Ishikawa (cell line): ENCODE measurements around the gene UBAP2L.

ENCODE experiments used
- CEBPB ChIP-seq: IDR thresholded peaks from 2 replicates; pipeline ENCODE4 v1.6.1; 2012
- CREB1 ChIP-seq: IDR thresholded peaks from 2 replicates; pipeline ENCODE4 v1.6.1; 2012; ENCODE audit warnings: low read depth
- EGR1 ChIP-seq: IDR thresholded peaks from 2 replicates; pipeline ENCODE4 v1.6.1; 2012
- EP300 ChIP-seq: IDR thresholded peaks from 2 replicates; pipeline ENCODE4 v1.6.1; 2012; ENCODE audit warnings: borderline replicate concordance
- FOXM1 ChIP-seq: IDR thresholded peaks from 2 replicates; pipeline ENCODE4 v1.6.1; 2012; ENCODE audit warnings: low read depth, borderline replicate concordance
- MAX ChIP-seq: IDR thresholded peaks from 2 replicates; pipeline ENCODE4 v1.6.1; 2012
- NFIC ChIP-seq: IDR thresholded peaks from 2 replicates; pipeline ENCODE4 v1.6.1; 2012
- RAD21 ChIP-seq: IDR thresholded peaks from 2 replicates; pipeline ENCODE4 v1.6.1; 2012; ENCODE audit warnings: low read depth
- TAF1 ChIP-seq: IDR thresholded peaks from 2 replicates; pipeline ENCODE4 v1.6.1; 2012; ENCODE audit warnings: low read depth, mild to moderate bottlenecking
- TCF12 ChIP-seq: IDR thresholded peaks from 2 replicates; pipeline ENCODE4 v1.6.1; 2012; ENCODE audit warnings: low read depth
- TEAD4 ChIP-seq: IDR thresholded peaks from 2 replicates; pipeline ENCODE4 v1.6.1; 2012
- YY1 ChIP-seq: IDR thresholded peaks from 2 replicates; pipeline ENCODE4 v1.6.1; 2012; ENCODE audit warnings: low read depth
- ZBTB7A ChIP-seq: IDR thresholded peaks from 2 replicates; pipeline ENCODE4 v1.6.1; 2012; ENCODE audit warnings: low read depth
- TF ChIP-seq, protein P1 (sequence below): IDR thresholded peaks from 2 replicates; pipeline ENCODE4 v1.6.1; 2012
- TF ChIP-seq, protein P2 (sequence below): IDR thresholded peaks from 2 replicates; pipeline ENCODE4 v1.6.1; 2012; ENCODE audit warnings: low read depth, mild to moderate bottlenecking

Gene UBAP2L

GRCh38 chr1:154199563-154199879 lies 21.2 kb upstream of the UBAP2L start:
- TF ChIP-seq ZBTB7A (no peak), CREB1 (no peak), TEAD4 (no peak), NFIC (no peak), EGR1 (no peak), TCF12 (no peak), RAD21 (no peak), YY1 (no peak), MAX (no peak), TAF1 (no peak), EP300 (no peak), CEBPB (no peak), FOXM1 (no peak)
- TF ChIP-seq, protein P1, sequence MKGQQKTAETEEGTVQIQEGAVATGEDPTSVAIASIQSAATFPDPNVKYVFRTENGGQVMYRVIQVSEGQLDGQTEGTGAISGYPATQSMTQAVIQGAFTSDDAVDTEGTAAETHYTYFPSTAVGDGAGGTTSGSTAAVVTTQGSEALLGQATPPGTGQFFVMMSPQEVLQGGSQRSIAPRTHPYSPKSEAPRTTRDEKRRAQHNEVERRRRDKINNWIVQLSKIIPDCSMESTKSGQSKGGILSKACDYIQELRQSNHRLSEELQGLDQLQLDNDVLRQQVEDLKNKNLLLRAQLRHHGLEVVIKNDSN: no peak
- TF ChIP-seq, protein P2, sequence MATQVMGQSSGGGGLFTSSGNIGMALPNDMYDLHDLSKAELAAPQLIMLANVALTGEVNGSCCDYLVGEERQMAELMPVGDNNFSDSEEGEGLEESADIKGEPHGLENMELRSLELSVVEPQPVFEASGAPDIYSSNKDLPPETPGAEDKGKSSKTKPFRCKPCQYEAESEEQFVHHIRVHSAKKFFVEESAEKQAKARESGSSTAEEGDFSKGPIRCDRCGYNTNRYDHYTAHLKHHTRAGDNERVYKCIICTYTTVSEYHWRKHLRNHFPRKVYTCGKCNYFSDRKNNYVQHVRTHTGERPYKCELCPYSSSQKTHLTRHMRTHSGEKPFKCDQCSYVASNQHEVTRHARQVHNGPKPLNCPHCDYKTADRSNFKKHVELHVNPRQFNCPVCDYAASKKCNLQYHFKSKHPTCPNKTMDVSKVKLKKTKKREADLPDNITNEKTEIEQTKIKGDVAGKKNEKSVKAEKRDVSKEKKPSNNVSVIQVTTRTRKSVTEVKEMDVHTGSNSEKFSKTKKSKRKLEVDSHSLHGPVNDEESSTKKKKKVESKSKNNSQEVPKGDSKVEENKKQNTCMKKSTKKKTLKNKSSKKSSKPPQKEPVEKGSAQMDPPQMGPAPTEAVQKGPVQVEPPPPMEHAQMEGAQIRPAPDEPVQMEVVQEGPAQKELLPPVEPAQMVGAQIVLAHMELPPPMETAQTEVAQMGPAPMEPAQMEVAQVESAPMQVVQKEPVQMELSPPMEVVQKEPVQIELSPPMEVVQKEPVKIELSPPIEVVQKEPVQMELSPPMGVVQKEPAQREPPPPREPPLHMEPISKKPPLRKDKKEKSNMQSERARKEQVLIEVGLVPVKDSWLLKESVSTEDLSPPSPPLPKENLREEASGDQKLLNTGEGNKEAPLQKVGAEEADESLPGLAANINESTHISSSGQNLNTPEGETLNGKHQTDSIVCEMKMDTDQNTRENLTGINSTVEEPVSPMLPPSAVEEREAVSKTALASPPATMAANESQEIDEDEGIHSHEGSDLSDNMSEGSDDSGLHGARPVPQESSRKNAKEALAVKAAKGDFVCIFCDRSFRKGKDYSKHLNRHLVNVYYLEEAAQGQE: no peak

DNA sequence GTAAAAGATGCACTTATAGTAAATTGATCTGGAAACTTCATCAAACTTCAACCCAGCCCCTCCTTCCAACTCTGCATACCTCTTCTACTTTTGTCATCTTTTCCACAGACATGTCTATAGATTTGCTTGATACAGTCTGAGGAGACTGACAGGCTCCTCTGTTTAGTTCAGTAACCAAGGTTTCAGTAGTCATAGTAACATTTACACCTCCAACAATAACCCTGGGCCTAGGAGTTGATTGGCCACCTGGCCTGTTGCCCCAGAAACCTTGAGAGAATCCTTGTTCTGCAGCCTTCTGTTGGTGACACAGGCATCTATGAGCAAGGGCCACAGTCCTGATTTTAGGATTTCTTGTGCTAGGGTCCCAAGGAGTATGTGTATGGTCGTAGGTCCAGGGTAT lies 14.6 kb upstream of the UBAP2L start, which contains the start of gene CFAP141:
TSS of gene CFAP141 (minus strand) at position 138 of the 400 bp plus-strand sequence. CDS start at position 112, 26 bp downstream.
- no peak for TF ChIP-seq YY1
- TF ChIP-seq CEBPB: no peak
- TF ChIP-seq EP300: no peak
- no peak for TF ChIP-seq EGR1
- no peak for TF ChIP-seq FOXM1

DNA sequence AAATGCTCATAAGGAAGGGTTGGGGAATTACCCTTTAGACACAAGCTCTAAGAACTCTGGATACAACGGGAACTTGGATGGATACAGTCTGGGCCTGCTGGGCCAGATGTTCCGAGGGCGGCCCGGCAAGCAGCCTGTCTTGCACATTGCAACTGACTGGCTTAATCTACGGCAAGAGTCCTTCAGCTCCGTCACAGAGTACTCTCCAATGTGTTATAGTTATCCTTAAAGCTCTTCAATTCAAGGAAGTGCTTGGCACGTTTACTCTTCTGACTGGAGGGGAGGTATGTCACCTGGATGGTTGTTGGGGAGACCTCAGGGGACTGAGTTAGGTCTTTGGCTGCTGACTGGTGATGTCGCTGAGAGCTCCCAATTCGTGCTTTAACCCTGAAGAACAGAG lies 13.5 kb upstream of the UBAP2L start:
- TF ChIP-seq TEAD4 (no peak), NFIC (no peak), FOXM1 (no peak), MAX (no peak), ZBTB7A (no peak), CREB1 (no peak), EGR1 (no peak), EP300 (no peak), TCF12 (no peak), TAF1 (no peak)
- TF ChIP-seq, protein P1: no peak

GRCh38 chr1:154208677-154209388 lies 11.9 kb upstream of the UBAP2L start:
- TF ChIP-seq ZBTB7A (no peak), YY1 (no peak), EGR1 (no peak), EP300 (no peak), FOXM1 (no peak), CREB1 (no peak), TCF12 (no peak), NFIC (no peak)
- TF ChIP-seq, protein P1: no peak

GRCh38 chr1:154212083-154212482 lies 8.7 kb upstream of the UBAP2L start:
- TF ChIP-seq, protein P1: no peak
- TF ChIP-seq TEAD4: no peak
- TF ChIP-seq EP300: no peak
- no peak for TF ChIP-seq CREB1
- TF ChIP-seq ZBTB7A: no peak
- no peak for TF ChIP-seq NFIC
- no peak for TF ChIP-seq FOXM1
- TF ChIP-seq RAD21: no peak
- no peak for TF ChIP-seq TAF1
- no peak for TF ChIP-seq TCF12

GRCh38 chr1:154213274-154213673 lies 7.5 kb upstream of the UBAP2L start:
- TF ChIP-seq FOXM1 (no peak), RAD21 (no peak), TCF12 (no peak), MAX (no peak), ZBTB7A (no peak), YY1 (no peak), EP300 (no peak), EGR1 (no peak), CEBPB (no peak), CREB1 (no peak), TEAD4 (no peak), NFIC (no peak), TAF1 (no peak)
- TF ChIP-seq, protein P1: no peak
- TF ChIP-seq, protein P2: no peak
